ENCODE data around the gene BRD4. TPM values are rescaled to one million over a fixed set of nuclear protein-coding genes. Genes with fewer than 3 reads are reported as not detected.

BRD4 gene
- total RNA-seq, 1 donor = 25.3 TPM

- no peak overlapping the region for H3K4me3 ChIP-seq (ENCODE audit: low read depth, low read length)
- no peak for DNase-seq (ENCODE audit: low read depth)
- TF ChIP-seq, protein P1, sequence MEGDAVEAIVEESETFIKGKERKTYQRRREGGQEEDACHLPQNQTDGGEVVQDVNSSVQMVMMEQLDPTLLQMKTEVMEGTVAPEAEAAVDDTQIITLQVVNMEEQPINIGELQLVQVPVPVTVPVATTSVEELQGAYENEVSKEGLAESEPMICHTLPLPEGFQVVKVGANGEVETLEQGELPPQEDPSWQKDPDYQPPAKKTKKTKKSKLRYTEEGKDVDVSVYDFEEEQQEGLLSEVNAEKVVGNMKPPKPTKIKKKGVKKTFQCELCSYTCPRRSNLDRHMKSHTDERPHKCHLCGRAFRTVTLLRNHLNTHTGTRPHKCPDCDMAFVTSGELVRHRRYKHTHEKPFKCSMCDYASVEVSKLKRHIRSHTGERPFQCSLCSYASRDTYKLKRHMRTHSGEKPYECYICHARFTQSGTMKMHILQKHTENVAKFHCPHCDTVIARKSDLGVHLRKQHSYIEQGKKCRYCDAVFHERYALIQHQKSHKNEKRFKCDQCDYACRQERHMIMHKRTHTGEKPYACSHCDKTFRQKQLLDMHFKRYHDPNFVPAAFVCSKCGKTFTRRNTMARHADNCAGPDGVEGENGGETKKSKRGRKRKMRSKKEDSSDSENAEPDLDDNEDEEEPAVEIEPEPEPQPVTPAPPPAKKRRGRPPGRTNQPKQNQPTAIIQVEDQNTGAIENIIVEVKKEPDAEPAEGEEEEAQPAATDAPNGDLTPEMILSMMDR (IDR thresholded peaks at IDR 0.05; ENCODE audit: insufficient read depth, low read length) = no peak
These were observed 72.4 kb downstream of the BRD4 start for GRCh38 chr19:15259907-15260306.

DNA sequence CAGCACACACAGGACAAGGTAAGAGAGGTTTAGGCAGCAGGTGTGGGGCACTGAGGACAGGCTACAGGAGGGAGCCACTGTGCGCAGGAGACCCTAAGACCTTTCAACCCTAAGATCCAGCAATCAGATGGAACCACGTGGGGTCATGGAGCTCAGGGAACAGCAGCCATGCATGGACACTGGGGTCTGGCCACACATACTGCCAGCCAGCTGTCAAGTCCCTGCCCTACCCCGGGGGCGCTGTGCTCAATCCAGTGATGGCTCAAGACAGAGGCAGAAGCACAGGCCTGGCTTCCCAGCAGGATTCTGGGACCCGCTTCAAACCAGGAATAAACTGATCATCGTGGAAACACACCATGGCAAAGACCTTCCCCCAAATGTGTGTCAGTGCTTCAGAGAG lies 74.6 kb downstream of the BRD4 start:
- H3K4me3 ChIP-seq (ENCODE audit: low read depth, low read length) = no peak overlapping the region
- TF ChIP-seq, protein P1 (IDR thresholded peaks at IDR 0.05; ENCODE audit: insufficient read depth, low read length) = no peak
- no peak for DNase-seq (ENCODE audit: low read depth)

DNA sequence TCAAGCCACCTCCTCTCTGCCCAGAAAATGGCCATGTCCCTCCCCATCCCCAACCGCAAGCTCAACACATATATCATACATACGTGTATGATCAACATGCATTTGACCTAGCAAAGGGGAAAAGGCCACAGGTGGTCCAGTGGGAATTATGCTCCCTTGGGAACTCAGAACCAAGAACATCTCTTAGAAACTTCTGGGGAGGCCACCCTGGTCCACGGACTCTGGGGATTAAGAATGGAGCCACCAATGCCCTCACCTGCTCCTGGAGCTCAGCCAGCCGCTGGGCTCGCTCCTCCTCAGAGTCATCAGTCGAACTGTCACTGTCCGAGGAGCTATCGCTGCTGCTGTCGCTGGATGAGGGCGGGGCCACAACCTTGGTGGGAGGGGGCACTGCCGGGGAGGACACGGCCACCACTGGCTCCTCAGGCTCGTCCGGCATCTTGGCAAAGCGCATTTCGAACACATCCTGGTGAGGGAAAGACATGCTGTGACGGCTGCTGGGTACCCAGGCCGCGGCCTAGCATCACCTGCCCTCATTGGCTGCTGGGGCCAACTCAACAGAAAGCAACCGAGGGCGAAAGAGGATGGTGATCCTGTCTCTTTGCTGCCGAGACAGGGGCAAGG lies 75.5 kb downstream of the BRD4 start:
- TF ChIP-seq, protein P1 (IDR thresholded peaks at IDR 0.05; ENCODE audit: insufficient read depth, low read length) = no peak
- DNase-seq (ENCODE audit: low read depth) = no peak
- H3K4me3 ChIP-seq (ENCODE audit: low read depth, low read length) = no peak overlapping the region

- DNase-seq (ENCODE audit: low read depth) = no peak
- no peak overlapping the region for H3K4me3 ChIP-seq (ENCODE audit: low read depth, low read length)
- TF ChIP-seq, protein P1 (IDR thresholded peaks at IDR 0.05; ENCODE audit: insufficient read depth, low read length) = no peak
These were observed 76.9 kb downstream of the BRD4 start for GRCh38 chr19:15255359-15255990.

DNA sequence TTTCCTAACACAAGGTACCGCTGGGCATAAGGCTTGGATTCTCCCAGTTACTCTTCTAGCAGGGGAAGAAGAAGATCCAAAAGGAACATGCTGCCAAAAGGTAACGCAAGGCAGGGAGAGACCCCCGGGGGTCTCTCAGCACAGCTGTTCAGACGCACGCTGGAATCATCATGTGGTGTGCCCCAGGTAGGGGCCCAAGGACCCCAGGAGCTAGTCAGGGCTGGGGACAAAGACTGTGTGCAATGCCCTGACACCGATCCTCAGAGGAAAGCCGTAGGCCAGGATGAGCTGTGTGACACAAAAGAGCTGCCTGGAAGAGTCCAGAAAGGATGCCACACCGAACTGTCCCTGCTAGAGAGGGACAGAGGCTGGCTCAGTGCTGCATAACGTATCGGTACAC lies 77.8 kb downstream of the BRD4 start:
- no peak for DNase-seq (ENCODE audit: low read depth)
- H3K4me3 ChIP-seq (ENCODE audit: low read depth, low read length) = no peak overlapping the region
- TF ChIP-seq, protein P1 (IDR thresholded peaks at IDR 0.05; ENCODE audit: insufficient read depth, low read length) = no peak

DNA sequence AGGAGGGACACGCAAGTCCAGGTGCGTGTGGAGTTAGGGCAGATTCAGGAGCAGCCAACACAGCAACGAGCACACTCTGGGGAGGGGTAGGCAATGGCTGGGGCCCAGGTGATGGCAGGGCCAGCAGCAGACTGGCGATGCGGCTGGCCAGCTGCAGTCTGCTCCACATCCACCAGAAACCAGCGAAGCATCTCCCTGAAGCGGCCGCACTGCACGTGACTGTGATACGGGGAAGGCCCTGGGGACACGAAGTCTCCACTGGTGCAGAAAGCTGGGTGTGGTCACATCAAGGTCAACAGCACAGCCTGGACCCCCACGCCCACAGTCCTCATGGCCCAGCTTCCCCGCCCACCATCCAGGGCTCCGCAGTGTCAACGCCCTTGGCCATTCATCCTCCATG lies 78.8 kb downstream of the BRD4 start:
- no peak overlapping the region for H3K4me3 ChIP-seq (ENCODE audit: low read depth, low read length)
- TF ChIP-seq, protein P1 (IDR thresholded peaks at IDR 0.05; ENCODE audit: insufficient read depth, low read length) = no peak
- no peak for DNase-seq (ENCODE audit: low read depth)
